ENCODE measurements around the gene ADK.

ADK gene

GRCh38 chr10:74733612-74734011, 582.6 kb downstream of the ADK start:
- H3K27me3 ChIP-seq (ENCODE audit: insufficient read depth, low read length, poor library complexity, severe bottlenecking), result no peaks in the 10 kb centered on the region
- no peaks in the 10 kb centered on the region for H3K9me2 ChIP-seq (replicated peaks; ENCODE audit: low read depth, low read length)
- no peaks in the 10 kb centered on the region for H4K20me1 ChIP-seq (ENCODE audit: insufficient read depth, low read length, poor library complexity, severe bottlenecking)
- TF ChIP-seq EZH2phosphoT487 (IDR thresholded peaks at IDR 0.05; ENCODE audit: borderline replicate concordance), result no peak
- TF ChIP-seq CTCF (conservative IDR thresholded peaks at IDR 0.05; ENCODE audit: low read length), result no peak
- peaks cover 3% of the 10 kb centered on the region; the same call in 1 of the 2 replicates for H3F3A ChIP-seq (ENCODE audit: low read depth)
- no peak overlapping the region for H2AFZ ChIP-seq (ENCODE audit: low read length)
- peaks cover 6% of the 10 kb centered on the region; the same call in 1 of the 2 replicates for H3K9me3 ChIP-seq (ENCODE audit: insufficient read depth, low read depth, low read length)
- no peak overlapping the region for H3K4me3 ChIP-seq (ENCODE audit: low read length, poor library complexity, severe bottlenecking)
- no peak overlapping the region for H3K9ac ChIP-seq (ENCODE audit: low read depth, low read length, poor library complexity, severe bottlenecking)
- no peak overlapping the region for H3K4me2 ChIP-seq (ENCODE audit: low read depth, low read length, poor library complexity, severe bottlenecking)
- H3K36me3 ChIP-seq (ENCODE audit: insufficient read depth, low read length), result no peaks in the 10 kb centered on the region
- no peaks in the 10 kb centered on the region for H3K79me2 ChIP-seq (ENCODE audit: insufficient read depth, low read length)
- H3K4me1 ChIP-seq (ENCODE audit: insufficient read depth, low read length, poor library complexity, severe bottlenecking), result peaks cover 10% of the 10 kb centered on the region

GRCh38 chr10:74736029-74736428, 585.0 kb downstream of the ADK start:
- no peak overlapping the region for H3K4me3 ChIP-seq (ENCODE audit: low read length, poor library complexity, severe bottlenecking)
- H3K9me3 ChIP-seq (ENCODE audit: insufficient read depth, low read depth, low read length), result peaks cover 6% of the 10 kb centered on the region; the same call in 1 of the 2 replicates
- no peak overlapping the region for H2AFZ ChIP-seq (ENCODE audit: low read length)
- H3K4me1 ChIP-seq (ENCODE audit: insufficient read depth, low read length, poor library complexity, severe bottlenecking), result peaks cover 30% of the 10 kb centered on the region
- H3K9me2 ChIP-seq (replicated peaks; ENCODE audit: low read depth, low read length), result no peaks in the 10 kb centered on the region
- H3K27me3 ChIP-seq (ENCODE audit: insufficient read depth, low read length, poor library complexity, severe bottlenecking), result no peaks in the 10 kb centered on the region
- H3F3A ChIP-seq (ENCODE audit: low read depth), result peaks cover 11% of the 10 kb centered on the region; the same call in 1 of the 2 replicates
- no peak overlapping the region for H3K9ac ChIP-seq (ENCODE audit: low read depth, low read length, poor library complexity, severe bottlenecking)
- no peaks in the 10 kb centered on the region for H3K36me3 ChIP-seq (ENCODE audit: insufficient read depth, low read length)
- no peak overlapping the region for H3K4me2 ChIP-seq (ENCODE audit: low read depth, low read length, poor library complexity, severe bottlenecking)
- TF ChIP-seq CTCF (conservative IDR thresholded peaks at IDR 0.05; ENCODE audit: low read length) (no peak), EZH2phosphoT487 (IDR thresholded peaks at IDR 0.05; ENCODE audit: borderline replicate concordance) (no peak)
- no peaks in the 10 kb centered on the region for H3K79me2 ChIP-seq (ENCODE audit: insufficient read depth, low read length)
- H4K20me1 ChIP-seq (ENCODE audit: insufficient read depth, low read length, poor library complexity, severe bottlenecking), result no peaks in the 10 kb centered on the region

- H3K4me1 ChIP-seq (ENCODE audit: insufficient read depth, low read length, poor library complexity, severe bottlenecking), result peaks cover 36% of the 10 kb centered on the region
- peaks cover 6% of the 10 kb centered on the region; the same call in 1 of the 2 replicates for H3K9me3 ChIP-seq (ENCODE audit: insufficient read depth, low read depth, low read length)
- H3K9me2 ChIP-seq (replicated peaks; ENCODE audit: low read depth, low read length), result no peaks in the 10 kb centered on the region
- H3F3A ChIP-seq (ENCODE audit: low read depth), result peaks cover 11% of the 10 kb centered on the region; the same call in 1 of the 2 replicates
- H3K79me2 ChIP-seq (ENCODE audit: insufficient read depth, low read length), result no peaks in the 10 kb centered on the region
- no peaks in the 10 kb centered on the region for H3K36me3 ChIP-seq (ENCODE audit: insufficient read depth, low read length)
- H2AFZ ChIP-seq (ENCODE audit: low read length), result peak overlapping the region; percentile 24; the same call in 1 of the 2 replicates
- H3K4me2 ChIP-seq (ENCODE audit: low read depth, low read length, poor library complexity, severe bottlenecking), result peak overlapping the region; percentile 87
- no peaks in the 10 kb centered on the region for H4K20me1 ChIP-seq (ENCODE audit: insufficient read depth, low read length, poor library complexity, severe bottlenecking)
- TF ChIP-seq EZH2phosphoT487 (IDR thresholded peaks at IDR 0.05; ENCODE audit: borderline replicate concordance) (no peak), CTCF (conservative IDR thresholded peaks at IDR 0.05; ENCODE audit: low read length) (peak; percentile 71)
- peak overlapping the region; percentile 76 for H3K9ac ChIP-seq (ENCODE audit: low read depth, low read length, poor library complexity, severe bottlenecking)
- no peaks in the 10 kb centered on the region for H3K27me3 ChIP-seq (ENCODE audit: insufficient read depth, low read length, poor library complexity, severe bottlenecking)
- peak overlapping the region; percentile 56 for H3K4me3 ChIP-seq (ENCODE audit: low read length, poor library complexity, severe bottlenecking)
Observed at GRCh38 chr10:74738052-74738451, 587.0 kb downstream of the ADK start.

All from Loucy (cell line).